B cell (primary cell): Measurements from ENCODE around the gene TNFAIP8L3. TPM values are rescaled to one million over a fixed set of nuclear protein-coding genes. Genes with fewer than 3 reads are reported as not detected.

Experiments
- ATAC-seq: fragments of 200-7000 bp; cut with Tn5 transposase; one replicate; pipeline ENCODE4 v1.10.0; 2021; ENCODE audit warnings: low read depth, mild to moderate bottlenecking, moderate number of reproducible peaks, moderate library complexity
- CTCF ChIA-PET: fragments of 350-600 bp; sonication (Branson Sonifier 250); formaldehyde crosslinking; loops from one replicate; lab custom pipeline; 2021; ENCODE audit warnings: antibody characterized with exemption, inconsistent platforms; lab: Charles Lee
- POLR2A ChIA-PET: fragments of 350-600 bp; sonication (Branson Sonifier 250); formaldehyde crosslinking; loops from one replicate; lab custom pipeline; 2021; ENCODE audit warnings: antibody characterized with exemption; lab: Charles Lee
- DNase-seq: peaks from one replicate; pipeline ENCODE4 v3.0.0; 2013
- H2AFZ ChIP-seq: 2 replicates; pipeline ENCODE4 v1.6.1; 2012; ENCODE audit warnings: mild to moderate bottlenecking, low read depth, low read length; ENCODE audit not compliant: insufficient read depth, poor library complexity, severe bottlenecking
- H3K27ac ChIP-seq, 2 donors: 1 replicate in 1 of 2; 2 replicates in 1 of 2; pipeline ENCODE4 v1.5.1; 2012 to 2013; ENCODE audit warnings: low read length in 2 of 2, mild to moderate bottlenecking in 2 of 2, moderate library complexity in 1 of 2
- H3K27me3 ChIP-seq, 4 experiments: fragments of 200-600 bp in 1 of 4; sonication (generic) in 1 of 4; replicated peaks in 1 of 4; 1 replicate in 2 of 4; 2 replicates in 2 of 4; pipeline versions ENCODE4 v1.6.1 to v1.7.0; 2013 to 2016; ENCODE audit warnings: low read length in 3 of 4, mild to moderate bottlenecking in 2 of 4, mixed read lengths in 1 of 4, moderate library complexity in 1 of 4; ENCODE audit not compliant: insufficient read depth in 4 of 4, control insufficient read depth in 3 of 4; ENCODE audit errors: control extremely low read depth in 1 of 4
- H3K36me3 ChIP-seq, 2 experiments: replicated peaks in 1 of 2; 1 replicate in 1 of 2; 2 replicates in 1 of 2; pipeline versions ENCODE4 v1.6.1 to v1.7.1; 2013; ENCODE audit warnings: low read length in 1 of 2; ENCODE audit not compliant: insufficient read depth in 2 of 2, control insufficient read depth in 1 of 2; ENCODE audit errors: control extremely low read depth in 1 of 2, extremely low read depth in 1 of 2
- H3K4me1 ChIP-seq, 2 donors: fragments of 200-600 bp in 1 of 2; sonication (generic) in 1 of 2; 1 replicate in 1 of 2; 2 replicates in 1 of 2; pipeline versions ENCODE4 v1.5.1 to v1.6.1; 2013 to 2017; ENCODE audit warnings: low read length in 2 of 2; ENCODE audit not compliant: control insufficient read depth in 2 of 2, insufficient read depth in 2 of 2
- H3K4me2 ChIP-seq: replicated peaks from 2 replicates; pipeline ENCODE3; 2012; ENCODE audit warnings: mild to moderate bottlenecking, low read depth, low read length; ENCODE audit not compliant: poor library complexity, severe bottlenecking
- H3K4me3 ChIP-seq, 5 experiments: fragments of 200-600 bp in 1 of 5; sonication (generic) in 1 of 5; 1 replicate in 3 of 5; 2 replicates in 2 of 5; pipeline versions ENCODE4 v1.5.1 to v1.7.0; 2011 to 2016; ENCODE audit warnings: low read length in 4 of 5, mild to moderate bottlenecking in 4 of 5, low read depth in 2 of 5, control low read depth in 1 of 5, moderate library complexity in 1 of 5; ENCODE audit not compliant: insufficient read depth in 1 of 5; ENCODE audit errors: control extremely low read depth in 1 of 5, extremely low read depth in 1 of 5
- H3K79me2 ChIP-seq: fragments of 200-600 bp; sonication (generic); one replicate; pipeline ENCODE4 v1.6.0; 2016; ENCODE audit warnings: low read length; ENCODE audit not compliant: control insufficient read depth, insufficient read depth
- H3K9ac ChIP-seq: fragments of 200-600 bp; sonication (generic); 2 replicates; pipeline ENCODE4 v1.6.1; 2017; ENCODE audit warnings: mild to moderate bottlenecking, low read length, moderate library complexity
- H3K9me3 ChIP-seq, 3 donors: one replicate each; pipeline versions ENCODE4 v1.6.1 to v1.7.1; 2013; ENCODE audit warnings: low read length in 2 of 3; ENCODE audit not compliant: control insufficient read depth in 2 of 3, insufficient read depth in 1 of 3; ENCODE audit errors: control extremely low read depth in 1 of 3
- H4K20me1 ChIP-seq: 2 replicates; pipeline ENCODE4 v1.6.0; 2012; ENCODE audit warnings: mild to moderate bottlenecking, low read length; ENCODE audit not compliant: insufficient read depth, control insufficient read depth, poor library complexity, severe bottlenecking
- H3K27ac Mint-ChIP-seq: one replicate; pipeline ENCODE4 v1.8.0; 2021; ENCODE audit warnings: mixed read lengths
- H3K27me3 Mint-ChIP-seq: one replicate; pipeline ENCODE4 v1.8.0; 2021; ENCODE audit warnings: mixed read lengths
- H3K4me1 Mint-ChIP-seq: one replicate; pipeline ENCODE4 v1.8.0; 2021; ENCODE audit warnings: mixed read lengths
- H3K4me3 Mint-ChIP-seq: one replicate; pipeline ENCODE4 v1.8.0; 2021; ENCODE audit warnings: mixed read lengths
- H3K9me3 Mint-ChIP-seq: one replicate; pipeline ENCODE4 v1.8.0; 2022; ENCODE audit warnings: mixed read lengths; ENCODE audit not compliant: insufficient read depth
- EZH2 ChIP-seq: IDR thresholded peaks from 2 replicates; pipeline ENCODE4 v1.6.1; 2012; ENCODE audit warnings: borderline replicate concordance, low read depth, mild to moderate bottlenecking, moderate library complexity, low read length; ENCODE audit not compliant: insufficient read depth, poor library complexity, severe bottlenecking
- WGBS: methylation state at CpG from one replicate; pipeline ENCODE4 v1.1.5; 2013; ENCODE audit warnings: missing lambda C conversion rate; ENCODE audit not compliant: insufficient coverage; 5-methylcytosine and 5-hydroxymethylcytosine counted together
- intact Hi-C: fragments of 100-400 bp; cut with micrococcal nuclease; formaldehyde crosslinking; loops from one replicate; pipeline ENCODE4 v1.10.0; 2022
- polyA plus RNA-seq: library from polyadenylated mRNA; depleted of rRNA; stranded (reverse); fragments of >200 nt; gene quantifications from 2 replicates; pipeline ENCODE4 v1.2.3, GENCODE V29; 2012
- total RNA-seq, 2 donors: library from RNA; stranded (reverse); fragments of 120-200 nt in 1 of 2; gene quantifications; 1 replicate in 1 of 2; 2 replicates in 1 of 2; pipeline versions ENCODE4 v1.2.3 to v1.2.4, GENCODE V29; 2013 to 2022
- TF ChIP-seq, protein P1 (sequence below): fragments of 200-600 bp; IDR thresholded peaks from one replicate; pipeline ENCODE4 v1.8.0; 2022; ENCODE audit warnings: antibody characterized with exemption, mild to moderate bottlenecking

TNFAIP8L3 gene
- total and polyA plus RNA-seq, 2 donors (not counting 1 experiment from before 2014, with no cell fraction given), result not detected

DNA sequence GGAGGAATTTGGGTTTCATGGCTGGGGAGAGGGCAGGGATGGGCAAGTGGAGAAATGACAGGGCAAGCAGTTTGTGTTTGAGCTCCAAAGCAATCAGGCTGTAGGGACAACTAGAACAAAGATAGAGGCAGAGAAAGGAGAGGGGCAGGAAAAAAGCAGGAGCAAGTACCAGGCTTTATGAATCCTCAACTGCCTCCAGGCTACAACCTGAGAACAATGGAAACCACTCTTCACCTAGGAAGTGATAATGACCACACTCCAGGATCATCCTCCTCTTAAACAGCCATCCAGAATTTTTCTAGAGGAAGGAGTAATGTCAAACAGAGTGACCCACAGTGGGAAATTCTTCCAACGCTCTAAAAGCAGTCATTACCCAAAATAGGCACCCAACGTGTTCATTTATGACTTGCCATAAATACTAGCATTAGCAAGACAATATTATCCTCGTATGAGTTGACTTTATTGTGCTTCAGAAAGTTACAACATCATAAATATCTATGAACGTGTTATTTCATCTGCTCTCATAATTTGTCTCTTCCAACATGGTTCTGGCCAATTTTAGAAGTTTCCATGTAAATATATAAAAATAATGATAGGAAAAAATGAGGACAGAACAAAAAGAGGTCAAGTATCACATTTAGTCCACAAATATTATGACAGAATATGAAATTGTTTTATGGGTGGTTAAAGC, 50.5 kb downstream of the TNFAIP8L3 start:
- Mint-ChIP-seq H3K27ac (no peak overlapping the region), H3K4me3 (no peak overlapping the region), H3K4me1 (peaks cover 2% of the 10 kb centered on the region), H3K27me3 (no peaks in the 10 kb centered on the region), H3K9me3 (peaks cover 2% of the 10 kb centered on the region)
- WGBS, result 60% methylated on average over 1 of the region's 4 CpGs
- intact Hi-C loops, result no loop called here
- H3K27me3 ChIP-seq, result no peaks in the 10 kb centered on the region
- no peaks in the 10 kb centered on the region for H4K20me1 ChIP-seq
- peaks cover 3% of the 10 kb centered on the region in 2 donors for H3K4me1 ChIP-seq
- DNase-seq, result no peak
- H3K4me2 ChIP-seq, result no peak overlapping the region
- H3K79me2 ChIP-seq, result no peaks in the 10 kb centered on the region
- ChIA-PET POLR2A (no interaction called here), CTCF (no interaction called here)
- H3K27ac ChIP-seq, result no peak overlapping the region
- no peak overlapping the region for H2AFZ ChIP-seq
- H3K36me3 ChIP-seq, result no peaks in the 10 kb centered on the region
- TF ChIP-seq, protein P1, sequence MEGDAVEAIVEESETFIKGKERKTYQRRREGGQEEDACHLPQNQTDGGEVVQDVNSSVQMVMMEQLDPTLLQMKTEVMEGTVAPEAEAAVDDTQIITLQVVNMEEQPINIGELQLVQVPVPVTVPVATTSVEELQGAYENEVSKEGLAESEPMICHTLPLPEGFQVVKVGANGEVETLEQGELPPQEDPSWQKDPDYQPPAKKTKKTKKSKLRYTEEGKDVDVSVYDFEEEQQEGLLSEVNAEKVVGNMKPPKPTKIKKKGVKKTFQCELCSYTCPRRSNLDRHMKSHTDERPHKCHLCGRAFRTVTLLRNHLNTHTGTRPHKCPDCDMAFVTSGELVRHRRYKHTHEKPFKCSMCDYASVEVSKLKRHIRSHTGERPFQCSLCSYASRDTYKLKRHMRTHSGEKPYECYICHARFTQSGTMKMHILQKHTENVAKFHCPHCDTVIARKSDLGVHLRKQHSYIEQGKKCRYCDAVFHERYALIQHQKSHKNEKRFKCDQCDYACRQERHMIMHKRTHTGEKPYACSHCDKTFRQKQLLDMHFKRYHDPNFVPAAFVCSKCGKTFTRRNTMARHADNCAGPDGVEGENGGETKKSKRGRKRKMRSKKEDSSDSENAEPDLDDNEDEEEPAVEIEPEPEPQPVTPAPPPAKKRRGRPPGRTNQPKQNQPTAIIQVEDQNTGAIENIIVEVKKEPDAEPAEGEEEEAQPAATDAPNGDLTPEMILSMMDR, result no peak
- TF ChIP-seq EZH2, result no peak
- no peak for ATAC-seq
- H3K9me3 ChIP-seq, result no peaks in the 10 kb centered on the region
- no peak overlapping the region for H3K4me3 ChIP-seq
- no peak overlapping the region for H3K9ac ChIP-seq

DNA sequence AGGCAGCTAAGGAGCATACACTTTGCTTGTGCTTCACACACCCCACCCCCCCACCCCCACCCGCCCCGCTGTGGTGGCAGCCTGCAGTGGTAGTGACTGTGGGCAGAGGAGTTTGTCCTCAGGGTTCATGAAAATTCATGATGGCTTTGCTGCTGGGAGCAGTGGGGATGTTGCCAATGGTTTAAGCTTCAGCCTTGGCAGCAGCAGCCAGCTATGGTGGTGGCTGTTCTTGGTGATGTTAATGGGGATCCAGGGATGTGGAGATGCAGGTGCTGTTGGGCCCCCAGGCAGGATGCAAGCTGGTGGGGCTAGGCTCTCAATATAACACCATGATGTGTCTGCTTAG, 55.8 kb downstream of the TNFAIP8L3 start:
- no peak for ATAC-seq
- Mint-ChIP-seq H3K4me3 (no peak overlapping the region), H3K9me3 (peaks cover 2% of the 10 kb centered on the region), H3K4me1 (no peaks in the 10 kb centered on the region), H3K27me3 (no peaks in the 10 kb centered on the region), H3K27ac (no peak overlapping the region)
- no peak for DNase-seq
- Histone ChIP-seq H3K36me3 (no peaks in the 10 kb centered on the region), H3K9ac (no peak overlapping the region), H3K27ac (no peak overlapping the region), H3K4me1 (no peaks in the 10 kb centered on the region), H3K4me3 (no peak overlapping the region), H3K27me3 (no peaks in the 10 kb centered on the region), H3K4me2 (no peak overlapping the region), H3K9me3 (no peaks in the 10 kb centered on the region), H4K20me1 (no peaks in the 10 kb centered on the region), H3K79me2 (no peaks in the 10 kb centered on the region), H2AFZ (no peak overlapping the region)
- no CpG with 5 or more reads among the region's 2 CpGs for WGBS
- ChIA-PET CTCF (no interaction called here), POLR2A (no interaction called here)
- TF ChIP-seq, protein P1, result no peak
- TF ChIP-seq EZH2, result no peak
- intact Hi-C loops, result no loop called here
